ENCODE measurements around the gene DNAJC3. TPM values are rescaled to one million over a fixed set of nuclear protein-coding genes. Genes with fewer than 3 reads are reported as not detected.
"Not testable (repeated sequence)": the region's sequence is repeated elsewhere in the genome, so short reads cannot be mapped to it uniquely, and the experiment has no call there.

The DNAJC3 gene
- polyA plus RNA-seq, 3 donors from 2014 or later = 19.8 to 27.5 (median 20.5) TPM

- DNase-seq; H3K9me3 Mint-ChIP-seq; H3K27ac Mint-ChIP-seq; H3K27me3 Mint-ChIP-seq (ENCODE audit: low read depth in 3 of 3); H3K36me3 Mint-ChIP-seq; H3K4me3 Mint-ChIP-seq: not testable (repeated sequence)
- H3K4me1 Mint-ChIP-seq = peaks cover 77 to 100% of the 10 kb centered on the region in 2 donors
Observed at GRCh38 chr13:95684960-95685359, 8.0 kb downstream of the DNAJC3 start.

- no peaks in the 10 kb centered on the region for H3K9me3 Mint-ChIP-seq
- peaks cover 53 to 55% of the 10 kb centered on the region in 2 donors for H3K4me1 Mint-ChIP-seq
- peaks cover 0 to 7% (median 0%) of the 10 kb centered on the region in 3 donors for H3K27me3 Mint-ChIP-seq (ENCODE audit: low read depth in 3 of 3)
Observed at GRCh38 chr13:95689582-95689926, 12.6 kb downstream of the DNAJC3 start.

DNA sequence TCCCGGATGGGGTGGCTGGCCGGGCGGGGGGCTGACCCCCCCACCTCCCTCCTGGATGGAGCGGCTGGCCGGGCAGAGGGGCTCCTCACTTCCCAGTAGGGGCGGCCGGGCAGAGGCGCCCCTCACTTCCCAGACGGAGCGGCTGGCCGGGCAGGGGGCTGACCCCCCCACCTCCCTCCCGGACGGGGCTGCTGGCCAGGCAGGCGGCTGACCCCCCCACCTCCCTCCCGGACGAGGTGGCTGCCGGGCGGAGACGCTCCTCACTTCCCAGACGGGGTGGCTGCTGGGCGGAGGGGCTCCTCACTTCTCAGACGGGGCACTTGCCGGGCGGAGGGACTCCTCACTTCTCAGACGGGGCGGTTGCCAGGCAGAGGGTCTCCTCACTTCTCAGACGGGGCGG is 14.0 kb downstream of the DNAJC3 start:
- peaks cover 41 to 42% of the 10 kb centered on the region in 2 donors for H3K4me1 Mint-ChIP-seq
- H3K36me3 Mint-ChIP-seq; H3K9me3 Mint-ChIP-seq; H3K27ac Mint-ChIP-seq; H3K27me3 Mint-ChIP-seq (ENCODE audit: low read depth in 3 of 3); DNase-seq; H3K4me3 Mint-ChIP-seq: not testable (repeated sequence)

More at GRCh38 chr13:95689582-95689926, 12.6 kb downstream of the DNAJC3 start:
- DNase-seq = no peak
- Mint-ChIP-seq H3K36me3 (peaks cover 0 to 5% (median 0%) of the 10 kb centered on the region in 3 donors), H3K4me3 (peak overlapping the region; percentile 2 to 39 (median 15)), H3K27ac (peak overlapping the region in 4 of 6 donors; percentile 8 to 60 (median 9))

GRCh38 chr13:95697052-95697680 is 20.2 kb downstream of the DNAJC3 start:
- Mint-ChIP-seq H3K36me3 (no peaks in the 10 kb centered on the region), H3K4me3 (no peak overlapping the region), H3K4me1 (peaks cover 45 to 52% of the 10 kb centered on the region in 2 donors)

GRCh38 chr13:95698047-95698749 is 21.3 kb downstream of the DNAJC3 start:
- H3K27me3 Mint-ChIP-seq (ENCODE audit: low read depth in 3 of 3) = peaks cover 0 to 2% (median 0%) of the 10 kb centered on the region in 3 donors
- no peak for DNase-seq
- H3K27ac Mint-ChIP-seq = peak overlapping the region in 1 of 6 donors; percentile 1
- no peaks in the 10 kb centered on the region for H3K36me3 Mint-ChIP-seq
- peaks cover 0 to 6% (median 0%) of the 10 kb centered on the region in 6 donors for H3K9me3 Mint-ChIP-seq
- no peak overlapping the region for H3K4me3 Mint-ChIP-seq
- peaks cover 55 to 62% of the 10 kb centered on the region in 2 donors for H3K4me1 Mint-ChIP-seq

More at GRCh38 chr13:95697052-95697680, 20.2 kb downstream of the DNAJC3 start:
- Mint-ChIP-seq H3K27me3 (ENCODE audit: low read depth in 3 of 3) (peaks cover 0 to 2% (median under 1%) of the 10 kb centered on the region in 3 donors), H3K27ac (no peak overlapping the region), H3K9me3 (peaks cover 0 to 6% (median 0%) of the 10 kb centered on the region in 6 donors)
- DNase-seq = no peak

DNA sequence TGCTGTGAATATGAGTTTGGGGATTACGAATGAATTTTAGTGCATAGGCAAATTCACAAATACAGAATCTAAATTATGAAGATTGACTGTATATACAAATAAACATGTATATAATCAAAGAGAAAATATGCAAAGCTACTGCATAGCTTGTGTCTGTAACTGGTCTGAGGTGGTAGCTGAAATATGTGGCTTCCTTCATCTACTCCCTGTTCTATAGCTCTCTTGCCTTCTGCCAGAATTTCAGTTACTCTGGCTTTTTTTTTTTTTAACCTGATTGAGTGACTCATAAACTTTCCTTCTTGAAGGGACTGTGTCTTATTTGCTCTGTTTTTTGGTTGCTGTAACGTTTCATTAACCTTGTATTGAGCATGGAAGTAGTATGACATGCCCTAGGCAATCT is 26.6 kb downstream of the DNAJC3 start:
- Mint-ChIP-seq H3K27ac (peak overlapping the region in 5 of 6 donors; percentile 14 to 70 (median 48)), H3K4me1 (peaks cover 82 to 95% of the 10 kb centered on the region in 2 donors)

DNA sequence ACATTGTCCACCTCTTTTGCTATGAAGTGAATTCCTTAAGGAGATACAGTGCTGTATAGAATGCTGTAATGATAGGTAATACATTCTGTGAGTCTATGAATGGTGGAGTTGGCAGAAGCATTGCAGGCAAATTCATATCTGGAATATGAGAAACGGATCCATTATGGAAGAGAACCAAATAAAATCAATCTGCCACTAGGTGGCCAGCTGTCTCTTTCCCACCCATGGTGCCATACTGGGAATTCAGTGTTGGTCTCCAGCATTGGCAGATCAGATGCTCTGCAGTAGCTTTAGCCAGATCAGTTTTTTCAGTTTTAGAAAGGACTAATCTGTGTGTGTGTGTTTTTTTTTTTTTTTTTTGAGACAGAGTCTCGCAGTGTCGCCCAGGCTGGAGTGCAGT is 27.6 kb downstream of the DNAJC3 start:
- peaks cover 0 to 4% (median 3%) of the 10 kb centered on the region in 3 donors for H3K27me3 Mint-ChIP-seq (ENCODE audit: low read depth in 3 of 3)
- H3K36me3 Mint-ChIP-seq = no peaks in the 10 kb centered on the region
- peak overlapping the region in 3 of 6 donors; percentile 19 to 40 (median 35) for H3K27ac Mint-ChIP-seq
- H3K4me3 Mint-ChIP-seq = peak overlapping the region in 1 of 5 donors; percentile 21
- no peaks in the 10 kb centered on the region for H3K9me3 Mint-ChIP-seq
- peaks cover 75 to 89% of the 10 kb centered on the region in 2 donors for H3K4me1 Mint-ChIP-seq
- no peak for DNase-seq

More for the DNA sequence above, 26.6 kb downstream of the DNAJC3 start:
- Mint-ChIP-seq H3K36me3 (no peaks in the 10 kb centered on the region), H3K4me3 (peak overlapping the region in 1 of 5 donors; percentile 6), H3K27me3 (ENCODE audit: low read depth in 3 of 3) (peaks cover 0 to 5% (median 4%) of the 10 kb centered on the region in 3 donors), H3K9me3 (no peaks in the 10 kb centered on the region)
- DNase-seq = no peak

DNA sequence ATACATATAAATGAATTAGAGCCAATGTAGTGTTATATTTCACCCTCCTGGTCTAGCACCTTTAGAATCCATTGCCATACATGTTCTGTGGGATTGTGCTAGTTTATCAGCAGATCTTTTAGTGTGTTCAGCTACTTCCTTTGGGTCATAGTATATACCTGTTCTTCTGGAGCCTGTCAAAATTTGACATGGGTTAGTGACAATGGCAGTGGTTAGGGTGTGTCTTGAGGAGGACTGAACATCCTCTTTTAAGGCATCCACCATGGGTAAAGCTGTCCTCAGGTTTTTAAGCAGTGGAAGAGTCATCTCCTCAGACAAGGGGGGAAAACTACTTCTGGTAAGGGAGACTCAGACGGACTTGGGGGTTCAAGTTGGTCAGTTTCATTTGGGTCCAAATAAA is 29.4 kb downstream of the DNAJC3 start:
- Mint-ChIP-seq H3K9me3 (no peaks in the 10 kb centered on the region), H3K27me3 (ENCODE audit: low read depth in 3 of 3) (peaks cover 0 to 4% (median 3%) of the 10 kb centered on the region in 3 donors), H3K4me1 (peaks cover 64 to 74% of the 10 kb centered on the region in 2 donors), H3K4me3 (peak overlapping the region in 4 of 5 donors; percentile 39 to 65 (median 56)), H3K27ac (peak overlapping the region in 4 of 6 donors; percentile 6 to 68 (median 43)), H3K36me3 (peaks cover 0 to 2% (median under 1%) of the 10 kb centered on the region in 3 donors)
- no peak for DNase-seq

DNA sequence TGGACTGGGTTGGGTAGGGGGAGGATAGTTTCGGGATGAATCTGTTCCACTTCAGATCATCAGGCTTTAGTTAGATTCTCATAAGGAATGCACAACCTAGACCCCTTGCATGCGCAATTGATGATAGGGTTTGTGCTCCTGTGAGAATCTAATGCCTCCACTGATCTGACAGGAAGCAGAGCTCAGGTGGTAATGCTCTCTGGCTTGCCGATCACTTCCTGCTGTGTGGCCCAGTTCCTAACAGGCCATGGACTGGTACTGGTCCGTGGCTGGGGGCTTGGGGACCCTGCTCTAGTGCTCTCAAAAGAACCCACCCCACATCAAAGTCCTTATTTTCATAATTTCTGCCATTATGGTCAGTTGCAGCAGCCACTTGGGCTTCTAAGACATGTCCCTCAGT is 30.1 kb downstream of the DNAJC3 start:
- Mint-ChIP-seq H3K27ac (peak overlapping the region; percentile 35 to 81 (median 60)), H3K4me1 (peaks cover 60 to 67% of the 10 kb centered on the region in 2 donors), H3K27me3 (ENCODE audit: low read depth in 3 of 3) (peaks cover 0 to 4% (median 3%) of the 10 kb centered on the region in 3 donors), H3K4me3 (peak overlapping the region; percentile 10 to 58 (median 37)), H3K9me3 (no peaks in the 10 kb centered on the region), H3K36me3 (peaks cover 0 to 9% (median 7%) of the 10 kb centered on the region in 3 donors)
- no peak for DNase-seq

GRCh38 chr13:95707442-95708390 is 30.8 kb downstream of the DNAJC3 start:
- Mint-ChIP-seq H3K27me3 (ENCODE audit: low read depth in 3 of 3) (peaks cover 0 to 4% (median 3%) of the 10 kb centered on the region in 3 donors), H3K36me3 (peaks cover 3 to 12% (median 11%) of the 10 kb centered on the region in 3 donors), H3K27ac (peak overlapping the region; percentile 35 to 81 (median 60)), H3K9me3 (no peaks in the 10 kb centered on the region), H3K4me3 (peak overlapping the region in 4 of 5 donors; percentile 23 to 58 (median 41)), H3K4me1 (peaks cover 54 to 61% of the 10 kb centered on the region in 2 donors)
- no peak for DNase-seq

DNA sequence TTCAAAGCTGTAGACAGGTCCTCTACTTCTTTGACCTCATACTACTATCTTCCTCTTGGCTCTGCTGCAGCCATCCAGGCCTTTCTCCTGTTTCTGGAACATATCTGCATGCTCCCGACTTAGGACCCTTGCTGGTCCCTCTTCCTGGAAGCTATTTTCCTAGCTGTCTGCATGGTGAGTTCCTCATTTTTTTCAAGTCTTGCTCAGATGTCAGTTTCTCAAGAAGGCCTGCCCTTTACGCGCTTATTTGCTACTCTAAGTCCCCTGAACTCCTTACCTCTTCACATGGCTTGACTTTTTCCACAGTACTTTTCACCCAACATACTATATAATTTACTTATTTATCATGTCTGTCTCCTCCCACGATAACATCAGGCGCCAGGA is 31.4 kb downstream of the DNAJC3 start:
- H3K27ac Mint-ChIP-seq = peak overlapping the region in 2 of 6 donors; percentile 14 to 44
- peaks cover 10 to 18% (median 18%) of the 10 kb centered on the region in 3 donors for H3K36me3 Mint-ChIP-seq
- peaks cover 0 to 4% (median 3%) of the 10 kb centered on the region in 3 donors for H3K27me3 Mint-ChIP-seq (ENCODE audit: low read depth in 3 of 3)
- DNase-seq = no peak
- H3K4me1 Mint-ChIP-seq = peaks cover 47 to 54% of the 10 kb centered on the region in 2 donors
- no peak overlapping the region for H3K4me3 Mint-ChIP-seq
- H3K9me3 Mint-ChIP-seq = no peaks in the 10 kb centered on the region

DNA sequence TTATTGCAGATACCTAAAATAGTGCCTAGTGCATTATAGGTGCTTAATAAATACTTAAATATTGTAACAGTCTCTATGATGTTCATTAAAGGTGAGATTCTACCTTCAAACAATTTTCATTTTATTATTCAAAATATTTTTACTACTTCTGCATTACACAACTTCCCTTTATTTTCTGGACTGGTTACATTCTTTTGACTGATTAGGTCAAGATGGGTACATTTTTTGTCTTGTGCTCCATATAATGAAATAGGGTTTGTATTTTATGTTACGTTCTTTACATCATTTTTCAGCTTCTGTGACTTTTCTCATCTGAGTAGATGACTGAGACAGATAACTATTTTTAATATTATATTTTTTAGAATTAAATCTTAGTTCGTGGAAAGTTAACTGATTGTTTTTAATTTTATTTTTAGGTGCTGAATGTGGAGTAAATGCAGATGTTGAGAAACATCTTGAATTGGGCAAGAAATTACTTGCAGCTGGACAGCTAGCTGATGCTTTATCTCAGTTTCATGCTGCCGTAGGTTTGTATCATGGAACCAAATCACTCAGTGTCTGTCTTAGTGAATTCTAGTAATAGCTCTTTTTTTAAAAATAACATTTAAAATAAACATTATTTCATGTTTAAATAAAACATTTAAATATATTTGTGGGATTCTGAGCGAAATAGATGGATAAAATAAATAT is 32.0 kb downstream of the DNAJC3 start:
- Mint-ChIP-seq H3K36me3 (peaks cover 13 to 21% (median 21%) of the 10 kb centered on the region in 3 donors), H3K4me3 (no peak overlapping the region), H3K27me3 (ENCODE audit: low read depth in 3 of 3) (peaks cover 0 to 3% (median 2%) of the 10 kb centered on the region in 3 donors), H3K4me1 (peaks cover 42 to 48% of the 10 kb centered on the region in 2 donors), H3K27ac (peak overlapping the region in 1 of 6 donors; percentile 62), H3K9me3 (no peaks in the 10 kb centered on the region)
- no peak for DNase-seq
